HepG2 (cell line): ENCODE data around the gene TXNDC11. TPM values are rescaled to one million over a fixed set of nuclear protein-coding genes. Genes with fewer than 3 reads are reported as not detected.

Source experiments
- ASH2L ChIP-seq: fragments of 300-600, 200-600 bp; sonication (generic); IDR thresholded peaks from 2 replicates; pipeline ENCODE4 v1.7.0; 2017; ENCODE audit warnings: low read depth, mild to moderate bottlenecking, moderate library complexity, mixed read lengths, low read length; ENCODE audit not compliant: insufficient read length
- DNMT3B ChIP-seq: conservative IDR thresholded peaks from 2 replicates; pipeline ENCODE4 v1.6.1; 2016; ENCODE audit warnings: missing biosample characterization, control low read depth
- ETV5 ChIP-seq: IDR thresholded peaks from 2 replicates; pipeline ENCODE4 v1.6.1; 2018; ENCODE audit warnings: missing biosample characterization, missing genetic modification reagents, inconsistent platforms, borderline replicate concordance
- LCORL ChIP-seq, 2 experiments: fragments of 450-650 bp in 1 of 2; sonication (generic) in 1 of 2; formaldehyde crosslinking in 1 of 2; IDR thresholded peaks; 2 replicates each; pipeline versions ENCODE4 v1.5.0 to v1.6.1; 2017 to 2020; ENCODE audit warnings: antibody characterized with exemption in 1 of 2, missing genetic modification reagents in 1 of 2
- MBNL3 ChIP-seq: fragments of 250-450 bp; sonication (Bioruptor Pico); conservative IDR thresholded peaks from 2 replicates; pipeline ENCODE4 v1.8.0; 2022; ENCODE audit warnings: mild to moderate bottlenecking, inconsistent platforms
- MED8 ChIP-seq: sonication (generic); formaldehyde crosslinking; IDR thresholded peaks from 2 replicates; pipeline ENCODE4 v1.8.1; 2023; ENCODE audit warnings: mild to moderate bottlenecking, missing genetic modification reagents; ENCODE audit not compliant: insufficient replicate concordance
- NR2C2 ChIP-seq: sonication (generic); formaldehyde crosslinking; IDR thresholded peaks from 2 replicates; pipeline ENCODE4 v1.4.0; 2020; ENCODE audit warnings: missing genetic modification reagents, mild to moderate bottlenecking, moderate library complexity, borderline replicate concordance
- RELA ChIP-seq: sonication (generic); formaldehyde crosslinking; IDR thresholded peaks from 2 replicates; pipeline ENCODE4 v1.4.0; 2020; ENCODE audit warnings: missing genetic modification reagents
- SIN3A ChIP-seq: IDR thresholded peaks from 2 replicates; pipeline ENCODE4 v1.6.1; 2011; ENCODE audit warnings: low read depth, mild to moderate bottlenecking, control low read depth, low read length, borderline replicate concordance
- SRSF1 ChIP-seq: fragments of 200-400 bp; formaldehyde crosslinking; optimal IDR thresholded peaks from 2 replicates; pipeline ENCODE3; 2017; ENCODE audit warnings: mild to moderate bottlenecking, low read depth, low read length, moderate library complexity
- SRSF4 ChIP-seq: fragments of 200-400 bp; formaldehyde crosslinking; IDR thresholded peaks from one replicate; pipeline ENCODE4 v1.6.1; 2018; ENCODE audit warnings: mild to moderate bottlenecking, low read depth, low read length, moderate library complexity; ENCODE audit not compliant: poor library complexity, severe bottlenecking
- ZBTB8A ChIP-seq: sonication (generic); formaldehyde crosslinking; IDR thresholded peaks from 2 replicates; pipeline ENCODE4 v1.4.0; 2020; ENCODE audit warnings: mild to moderate bottlenecking, low read depth, missing genetic modification reagents, borderline replicate concordance
- ZNF101 ChIP-seq: sonication (generic); formaldehyde crosslinking; IDR thresholded peaks from 2 replicates; pipeline ENCODE4 v1.4.0; 2020; ENCODE audit warnings: mild to moderate bottlenecking, low read depth, missing genetic modification reagents, borderline replicate concordance
- ZNF253 ChIP-seq: sonication (generic); formaldehyde crosslinking; IDR thresholded peaks from 2 replicates; pipeline ENCODE4 v1.8.0; 2022; ENCODE audit warnings: mild to moderate bottlenecking, missing genetic modification reagents, borderline replicate concordance
- ZNF264 ChIP-seq: sonication (generic); formaldehyde crosslinking; IDR thresholded peaks from 2 replicates; pipeline ENCODE4 v1.4.0; 2020; ENCODE audit warnings: missing genetic modification reagents
- ZNF281 ChIP-seq: sonication (generic); formaldehyde crosslinking; IDR thresholded peaks from 2 replicates; pipeline ENCODE4 v1.4.0; 2020; ENCODE audit warnings: missing genetic modification reagents, borderline replicate concordance
- ZNF446 ChIP-seq: sonication (generic); formaldehyde crosslinking; IDR thresholded peaks from 2 replicates; pipeline ENCODE4 v1.5.0; 2020; ENCODE audit warnings: mild to moderate bottlenecking, missing genetic modification reagents
- ZNF484 ChIP-seq: sonication (generic); formaldehyde crosslinking; IDR thresholded peaks from 2 replicates; pipeline ENCODE4 v1.5.1; 2020; ENCODE audit warnings: mild to moderate bottlenecking, low read depth, missing genetic modification reagents, borderline replicate concordance
- ZNF530 ChIP-seq: sonication (generic); formaldehyde crosslinking; IDR thresholded peaks from 2 replicates; pipeline ENCODE4 v1.5.0; 2020; ENCODE audit warnings: low read depth, mild to moderate bottlenecking, missing genetic modification reagents
- ZNF883 ChIP-seq: sonication (generic); formaldehyde crosslinking; IDR thresholded peaks from 2 replicates; pipeline ENCODE4 v1.5.1; 2020; ENCODE audit warnings: mild to moderate bottlenecking, missing genetic modification reagents; ENCODE audit errors: not compliant biosample characterization
- ZSCAN20 ChIP-seq: sonication (generic); formaldehyde crosslinking; IDR thresholded peaks from 2 replicates; pipeline ENCODE4 v1.4.0; 2020; ENCODE audit warnings: missing genetic modification reagents, mild to moderate bottlenecking, borderline replicate concordance
- polyA plus RNA-seq, 8 experiments: library from polyadenylated mRNA; depleted of rRNA in 3 of 8; stranded (reverse) in 7 of 8; unstranded in 1 of 8; fragments of >200 nt; fragmentation: Illumina TruSeq in 4 of 8; extraction: Trizol in 4 of 8; gene quantifications; 2 replicates each; pipeline versions ENCODE4 v1.2.1 to v1.2.3, GENCODE V29; 2011 to 2016; ENCODE audit warnings: low read depth in 4 of 8, missing spikeins in 1 of 8, mixed read lengths in 1 of 8; ENCODE audit not compliant: insufficient read depth in 1 of 8
- total RNA-seq, 5 experiments: library from RNA; depleted of rRNA; stranded (reverse); fragments of >200 nt; fragmentation: Illumina TruSeq; extraction: Trizol; gene quantifications; 2 replicates each; pipeline ENCODE4 v1.2.3, GENCODE V29; 2016; ENCODE audit warnings: low read depth in 1 of 5
- TF ChIP-seq, protein P1 (sequence below): sonication (generic); formaldehyde crosslinking; IDR thresholded peaks from 2 replicates; pipeline ENCODE4 v1.9.0; 2022; ENCODE audit warnings: missing genetic modification reagents, mild to moderate bottlenecking, borderline replicate concordance
- TF ChIP-seq, protein P2 (sequence below): sonication (generic); formaldehyde crosslinking; IDR thresholded peaks from 2 replicates; pipeline ENCODE4 v1.8.0; 2022; ENCODE audit warnings: mild to moderate bottlenecking, missing genetic modification reagents, moderate library complexity

TXNDC11 gene
- total and polyA plus RNA-seq, 2 of the 13 experiments (the other 11 are each of a cell fraction or from before 2014, with no cell fraction given), result 74.9 to 123 TPM

DNA sequence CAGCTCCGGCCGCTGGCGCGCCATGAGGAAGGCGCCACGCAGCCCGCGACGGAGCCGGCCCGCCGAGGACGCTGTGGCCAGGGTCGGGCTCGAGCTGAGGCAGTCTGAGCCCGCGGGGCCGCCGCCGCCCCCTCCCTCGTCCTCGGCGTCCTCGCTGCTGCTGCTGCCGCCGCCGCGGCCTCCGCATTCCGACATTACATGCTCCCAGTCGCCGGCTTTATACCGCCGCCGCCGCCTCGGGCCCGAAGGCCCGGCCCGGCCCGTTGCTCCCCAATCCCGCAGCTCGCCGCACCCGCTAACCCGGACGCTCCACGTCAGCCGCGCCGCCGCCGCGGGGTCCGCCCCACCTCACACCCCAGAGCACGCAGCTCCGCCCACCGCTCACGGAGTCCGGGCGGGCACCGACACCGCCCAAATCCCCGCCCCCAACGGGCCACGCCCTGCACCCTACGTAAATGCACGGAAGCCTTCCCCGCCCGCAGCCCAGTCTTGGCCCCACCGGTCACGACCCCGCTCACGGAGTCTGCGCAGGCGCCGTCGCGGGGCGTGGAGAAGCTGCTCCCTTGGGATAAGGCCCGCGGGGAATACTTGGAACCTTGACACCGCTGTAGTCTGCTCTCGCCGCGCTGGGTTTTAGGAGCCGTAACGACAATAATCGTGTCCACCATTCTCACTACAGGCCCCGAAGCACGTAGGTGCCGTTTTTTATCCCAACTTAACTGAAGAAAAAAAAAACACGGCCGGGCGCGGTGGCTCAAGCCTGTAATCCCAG, at the start of gene TXNDC11 (continued):
- TF ChIP-seq, protein P1, sequence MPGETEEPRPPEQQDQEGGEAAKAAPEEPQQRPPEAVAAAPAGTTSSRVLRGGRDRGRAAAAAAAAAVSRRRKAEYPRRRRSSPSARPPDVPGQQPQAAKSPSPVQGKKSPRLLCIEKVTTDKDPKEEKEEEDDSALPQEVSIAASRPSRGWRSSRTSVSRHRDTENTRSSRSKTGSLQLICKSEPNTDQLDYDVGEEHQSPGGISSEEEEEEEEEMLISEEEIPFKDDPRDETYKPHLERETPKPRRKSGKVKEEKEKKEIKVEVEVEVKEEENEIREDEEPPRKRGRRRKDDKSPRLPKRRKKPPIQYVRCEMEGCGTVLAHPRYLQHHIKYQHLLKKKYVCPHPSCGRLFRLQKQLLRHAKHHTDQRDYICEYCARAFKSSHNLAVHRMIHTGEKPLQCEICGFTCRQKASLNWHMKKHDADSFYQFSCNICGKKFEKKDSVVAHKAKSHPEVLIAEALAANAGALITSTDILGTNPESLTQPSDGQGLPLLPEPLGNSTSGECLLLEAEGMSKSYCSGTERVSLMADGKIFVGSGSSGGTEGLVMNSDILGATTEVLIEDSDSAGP, result peak; percentile 77; the same call in 1 of the 2 replicates
- TF ChIP-seq MBNL3 (CRISPR knock-in tag) (no peak), ZSCAN20 (CRISPR knock-in tag) (peak; percentile 93), ASH2L (peak; percentile 6), ZNF281 (CRISPR knock-in tag) (peak; percentile 91), RELA (CRISPR knock-in tag) (peak; percentile 38; the same call in 1 of the 2 replicates), SRSF1 (peak; percentile 53), LCORL (IDR thresholded peaks at IDR 0.05) (no peak), LCORL (CRISPR knock-in tag; IDR thresholded peaks at IDR 0.05) (peak; percentile 96), ETV5 (CRISPR knock-in tag) (peak; percentile 61; the same call in 1 of the 2 replicates), ZBTB8A (no peak), MED8 (CRISPR knock-in tag) (peak; percentile 13), ZNF530 (CRISPR knock-in tag) (no peak; the same call in 1 of the 2 replicates), SRSF4 (peak; percentile 70), SIN3A (peak; percentile 82; the same call in 1 of the 2 replicates), ZNF883 (CRISPR knock-in tag) (no peak), NR2C2 (CRISPR knock-in tag) (peak; percentile 92), ZNF264 (peak; percentile 93), ZNF101 (peak; percentile 73; the same call in 1 of the 2 replicates), ZNF253 (CRISPR knock-in tag) (peak; percentile 94; the same call in 1 of the 2 replicates), ZNF484 (CRISPR knock-in tag) (no peak), ZNF446 (CRISPR knock-in tag) (peak; percentile 52), DNMT3B (CRISPR knock-in tag) (no peak)
- TF ChIP-seq, protein P2, sequence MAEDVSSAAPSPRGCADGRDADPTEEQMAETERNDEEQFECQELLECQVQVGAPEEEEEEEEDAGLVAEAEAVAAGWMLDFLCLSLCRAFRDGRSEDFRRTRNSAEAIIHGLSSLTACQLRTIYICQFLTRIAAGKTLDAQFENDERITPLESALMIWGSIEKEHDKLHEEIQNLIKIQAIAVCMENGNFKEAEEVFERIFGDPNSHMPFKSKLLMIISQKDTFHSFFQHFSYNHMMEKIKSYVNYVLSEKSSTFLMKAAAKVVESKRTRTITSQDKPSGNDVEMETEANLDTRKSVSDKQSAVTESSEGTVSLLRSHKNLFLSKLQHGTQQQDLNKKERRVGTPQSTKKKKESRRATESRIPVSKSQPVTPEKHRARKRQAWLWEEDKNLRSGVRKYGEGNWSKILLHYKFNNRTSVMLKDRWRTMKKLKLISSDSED (CRISPR knock-in tag), result no peak; the same call in 1 of the 2 replicates
